Common myeloid progenitor, CD34-positive (primary cell): ENCODE data around the gene ZC3H18.

Experiments
- CTCF ChIA-PET: fragments of 350-600 bp; sonication (Branson Sonifier 250); formaldehyde crosslinking; loops from one replicate; lab custom pipeline; 2021; ENCODE audit warnings: antibody characterized with exemption; lab: Charles Lee
- POLR2A ChIA-PET: fragments of 350-600 bp; sonication (Branson Sonifier 250); formaldehyde crosslinking; loops from one replicate; lab custom pipeline; 2021; ENCODE audit warnings: antibody characterized with exemption; lab: Charles Lee
- DNase-seq, 3 donors: peaks; one replicate each; pipeline versions ENCODE4 v3.0.0 to v3.0.0-alpha.2; 2013
- H3K27ac ChIP-seq, 2 experiments: 1 replicate in 1 of 2; 2 replicates in 1 of 2; pipeline ENCODE4 v1.7.0; 2013; ENCODE audit warnings: inconsistent platforms in 2 of 2, low read length in 2 of 2, mild to moderate bottlenecking in 2 of 2, low read depth in 1 of 2, moderate library complexity in 1 of 2; ENCODE audit not compliant: severe bottlenecking in 2 of 2, insufficient read depth in 1 of 2, poor library complexity in 1 of 2
- H3K27me3 ChIP-seq, 5 experiments: replicated peaks in 2 of 5; 1 replicate in 3 of 5; 2 replicates in 2 of 5; pipeline versions ENCODE4 v1.6.1 to v1.7.0; 2013; ENCODE audit warnings: low read length in 4 of 5, mild to moderate bottlenecking in 2 of 5, moderate library complexity in 2 of 5, inconsistent platforms in 1 of 5; ENCODE audit not compliant: insufficient read depth in 5 of 5, control insufficient read depth in 4 of 5
- H3K36me3 ChIP-seq, 4 experiments: 1 replicate in 2 of 4; 2 replicates in 2 of 4; pipeline versions ENCODE4 v1.6.1 to v1.7.0; 2013; ENCODE audit warnings: low read length in 3 of 4, control low read depth in 1 of 4, mild to moderate bottlenecking in 1 of 4; ENCODE audit not compliant: control insufficient read depth in 4 of 4, insufficient read depth in 4 of 4
- H3K4me1 ChIP-seq, 4 experiments: 1 replicate in 3 of 4; 2 replicates in 1 of 4; pipeline versions ENCODE4 v1.6.1 to v1.7.1; 2013; ENCODE audit warnings: low read length in 3 of 4, mild to moderate bottlenecking in 3 of 4, control low read depth in 1 of 4, inconsistent platforms in 1 of 4, moderate library complexity in 1 of 4; ENCODE audit not compliant: control insufficient read depth in 4 of 4, insufficient read depth in 4 of 4; ENCODE audit errors: control extremely low read depth in 1 of 4
- H3K4me3 ChIP-seq, 7 experiments: 1 replicate in 4 of 7; 2 replicates in 3 of 7; pipeline versions ENCODE4 v1.5.1 to v1.7.0; 2013; ENCODE audit warnings: mild to moderate bottlenecking in 7 of 7, low read length in 6 of 7, moderate library complexity in 6 of 7, inconsistent platforms in 2 of 7, low read depth in 2 of 7, control low read depth in 1 of 7; ENCODE audit not compliant: insufficient read depth in 4 of 7, control insufficient read depth in 1 of 7; ENCODE audit errors: extremely low read depth in 1 of 7
- H3K9me3 ChIP-seq, 5 experiments: 1 replicate in 4 of 5; 2 replicates in 1 of 5; pipeline versions ENCODE4 v1.6.1 to v1.7.1; 2013; ENCODE audit warnings: low read length in 4 of 5, mild to moderate bottlenecking in 2 of 5, inconsistent platforms in 1 of 5, low read depth in 1 of 5, moderate library complexity in 1 of 5; ENCODE audit not compliant: control insufficient read depth in 4 of 5, insufficient read depth in 2 of 5; ENCODE audit errors: control extremely low read depth in 1 of 5
- WGBS: methylation state at CpG from one replicate; pipeline ENCODE4 v1.1.5; 2013; ENCODE audit not compliant: insufficient coverage; 5-methylcytosine and 5-hydroxymethylcytosine counted together

ZC3H18 gene

DNA sequence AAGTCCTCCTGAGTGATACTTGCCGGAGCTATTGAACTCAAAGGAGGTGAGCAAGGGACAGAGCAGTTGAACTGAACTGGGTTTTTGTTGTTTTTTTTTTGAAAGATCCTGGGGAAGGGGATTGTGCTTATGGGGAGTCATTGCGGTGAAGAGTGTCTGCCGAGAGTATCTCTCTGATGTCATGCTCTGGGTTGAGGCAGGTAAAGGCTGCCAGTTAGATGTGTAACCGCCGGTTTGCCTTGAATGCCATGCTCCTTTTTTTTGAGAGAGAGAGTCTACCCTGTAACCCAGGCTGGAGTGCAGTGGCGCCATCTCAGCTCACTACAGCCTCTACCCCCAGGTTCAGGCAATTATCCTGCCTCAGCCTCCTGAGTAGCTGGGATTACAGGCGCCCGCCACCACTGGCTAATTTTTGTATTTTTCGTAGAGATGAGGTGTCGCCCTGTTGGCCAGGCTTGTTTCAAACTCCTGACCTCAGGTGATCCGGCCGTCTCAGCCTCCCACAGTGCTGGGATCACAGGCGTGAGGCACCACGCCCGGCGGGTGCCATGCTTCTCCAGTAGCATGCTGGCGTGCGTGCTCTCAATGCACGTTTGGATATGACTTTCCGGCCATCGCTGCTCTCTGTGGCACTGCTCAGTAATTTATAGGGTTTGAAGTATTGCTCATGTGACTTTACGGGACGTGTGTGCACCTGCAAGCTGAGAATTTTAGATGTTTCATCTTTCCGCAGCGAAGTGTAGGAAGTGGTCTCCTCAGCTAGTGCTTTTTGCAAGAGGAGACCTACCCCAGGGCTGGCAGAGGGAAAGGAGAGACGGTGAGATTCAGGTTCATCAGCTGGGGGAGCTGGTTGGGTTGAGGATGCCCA is 8.5 kb downstream of the ZC3H18 start:
- POLR2A ChIA-PET, result no interaction called here
- no peaks in the 10 kb centered on the region for H3K4me1 ChIP-seq
- WGBS, result 98% methylated on average over 16 of the region's 26 CpGs

DNA sequence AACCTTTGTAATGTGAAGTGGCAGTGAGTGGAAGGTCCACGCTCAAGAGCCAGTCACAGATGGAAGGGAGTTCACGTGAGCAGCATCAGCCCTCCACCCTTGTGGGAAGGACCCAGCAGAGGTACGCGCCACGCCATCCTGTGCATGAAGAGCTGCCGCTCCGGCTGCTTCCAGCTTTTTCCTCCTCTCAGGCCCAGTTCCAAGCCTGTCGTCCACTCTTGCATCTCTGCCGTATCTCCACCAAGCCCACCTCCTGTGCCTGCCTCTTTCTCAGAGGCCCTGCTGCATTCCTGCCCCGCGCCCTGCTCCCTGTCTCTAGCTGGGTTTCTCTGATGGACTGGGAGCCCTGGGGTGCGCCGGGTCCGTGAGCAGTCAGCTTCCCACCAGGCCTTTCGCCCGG is 10.2 kb downstream of the ZC3H18 start:
- H3K4me3 ChIP-seq, result no peak overlapping the region
- H3K4me1 ChIP-seq, result no peaks in the 10 kb centered on the region
- 98% methylated on average over 12 of the region's 16 CpGs for WGBS
- H3K27ac ChIP-seq, result no peak overlapping the region
- DNase-seq, result no peak
- no peaks in the 10 kb centered on the region for H3K9me3 ChIP-seq
- no peaks in the 10 kb centered on the region for H3K27me3 ChIP-seq
- peaks cover 14 to 84% (median 55%) of the 10 kb centered on the region in 4 experiments for H3K36me3 ChIP-seq
- POLR2A ChIA-PET, result no interaction called here
- CTCF ChIA-PET, result no interaction called here

More for the DNA sequence above, 8.5 kb downstream of the ZC3H18 start:
- no peaks in the 10 kb centered on the region for H3K9me3 ChIP-seq
- no peak overlapping the region for H3K4me3 ChIP-seq
- no peak for DNase-seq
- no peak overlapping the region for H3K27ac ChIP-seq
- CTCF ChIA-PET, result no interaction called here
- H3K27me3 ChIP-seq, result no peaks in the 10 kb centered on the region
- peaks cover 15 to 79% (median 57%) of the 10 kb centered on the region in 4 experiments for H3K36me3 ChIP-seq

DNA sequence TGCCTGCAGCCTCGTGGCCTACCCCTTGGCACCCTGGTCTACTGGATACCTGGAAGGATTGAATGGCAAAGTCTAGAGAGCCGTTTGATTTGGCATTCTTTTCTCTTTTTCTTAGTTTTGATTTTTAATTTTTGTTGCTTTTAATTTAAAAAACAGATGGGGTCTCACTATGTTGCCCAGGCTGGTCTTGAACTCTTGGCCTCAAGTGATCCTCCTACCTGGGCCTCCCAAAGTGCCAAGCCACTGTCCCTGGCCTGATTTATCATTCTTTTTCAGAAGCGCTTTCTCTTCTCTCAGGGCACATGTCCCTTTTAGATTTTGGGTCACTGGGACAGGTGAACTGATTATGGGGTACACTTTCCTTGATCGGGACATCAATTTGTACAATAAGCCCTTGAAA is 10.8 kb downstream of the ZC3H18 start:
- H3K27me3 ChIP-seq, result no peaks in the 10 kb centered on the region
- no peak overlapping the region for H3K27ac ChIP-seq
- H3K36me3 ChIP-seq, result peaks cover 13 to 86% (median 58%) of the 10 kb centered on the region in 4 experiments
- H3K4me1 ChIP-seq, result no peaks in the 10 kb centered on the region
- POLR2A ChIA-PET, result no interaction called here
- H3K4me3 ChIP-seq, result no peak overlapping the region
- CTCF ChIA-PET, result no interaction called here
- no peaks in the 10 kb centered on the region for H3K9me3 ChIP-seq
- no peak for DNase-seq
- WGBS, result 94% methylated on average over 2 of the region's 4 CpGs

DNA sequence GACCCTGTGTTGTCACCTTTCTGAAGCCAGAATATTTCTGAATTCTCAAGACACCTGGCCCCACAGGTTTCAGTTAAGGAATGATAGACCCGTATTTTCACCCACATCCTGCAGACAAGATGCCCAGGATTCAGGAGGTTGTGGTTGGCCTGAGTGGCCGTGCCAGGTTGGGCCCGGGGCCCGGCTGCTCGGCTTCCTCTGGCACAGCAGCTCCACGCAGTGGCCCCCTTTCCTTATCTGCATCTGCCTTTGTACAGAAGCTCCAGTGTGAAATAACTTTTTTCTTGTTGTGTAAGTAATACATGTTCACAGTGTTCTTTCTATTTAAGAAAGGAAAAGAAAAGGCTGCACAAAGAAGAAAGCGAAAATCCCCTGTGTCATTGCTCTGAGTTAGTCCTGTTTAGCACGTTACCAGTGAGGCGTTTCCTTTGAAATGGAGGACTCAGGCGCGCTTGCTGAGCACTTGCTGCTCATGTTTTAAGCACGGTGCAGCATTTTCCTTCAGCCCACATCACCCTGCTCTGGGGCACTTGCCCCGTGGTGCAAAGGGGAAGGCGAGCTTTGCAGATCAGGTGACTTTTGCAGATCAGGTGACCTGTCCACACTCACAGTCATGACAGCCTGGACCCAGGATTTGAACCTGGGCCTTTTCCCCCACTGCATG is 12.8 kb downstream of the ZC3H18 start:
- Histone ChIP-seq H3K27ac (no peak overlapping the region), H3K27me3 (no peaks in the 10 kb centered on the region), H3K36me3 (peaks cover 13 to 86% (median 55%) of the 10 kb centered on the region in 4 experiments), H3K4me1 (no peaks in the 10 kb centered on the region), H3K4me3 (no peak overlapping the region), H3K9me3 (no peaks in the 10 kb centered on the region)
- ChIA-PET CTCF (no interaction called here), POLR2A (interaction anchor here (1.3 kb wide), 1 partner anchor 13 kb away, joined by 3 read pairs; the partner anchor contains the start of gene ZC3H18)
- 82% methylated on average over 10 of the region's 14 CpGs for WGBS
- DNase-seq, result no peak

DNA sequence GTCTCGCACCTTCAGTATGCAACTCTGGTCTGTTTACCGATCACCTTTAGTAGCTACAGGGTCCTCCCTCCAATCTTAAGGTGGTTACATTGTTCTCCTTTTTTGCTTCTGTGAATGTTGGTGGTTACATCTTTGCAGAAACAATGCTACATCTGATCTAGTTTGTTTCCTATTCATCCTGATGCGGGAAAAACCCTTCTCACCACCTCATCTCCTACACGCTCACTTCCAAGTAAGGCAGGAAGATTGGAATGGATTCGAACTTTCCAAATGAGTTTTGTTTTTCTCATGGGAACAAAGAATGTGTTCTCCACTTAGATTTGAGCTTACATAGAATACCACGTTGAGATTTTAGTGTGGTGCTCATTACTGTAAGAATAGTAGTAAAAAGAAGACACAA is 14.5 kb downstream of the ZC3H18 start:
- Histone ChIP-seq H3K4me3 (no peak overlapping the region), H3K36me3 (peaks cover 10 to 87% (median 59%) of the 10 kb centered on the region in 4 experiments), H3K4me1 (no peaks in the 10 kb centered on the region), H3K9me3 (no peaks in the 10 kb centered on the region), H3K27ac (no peak overlapping the region), H3K27me3 (no peaks in the 10 kb centered on the region)
- 100% methylated on average over 2 of the region's 6 CpGs for WGBS
- CTCF ChIA-PET, result interaction anchor here (1.3 kb wide), 2 partner anchors 12 to 13 kb away, joined by 3 read pairs; no protein-coding TSS in a partner anchor
- POLR2A ChIA-PET, result no interaction called here
- DNase-seq, result no peak

DNA sequence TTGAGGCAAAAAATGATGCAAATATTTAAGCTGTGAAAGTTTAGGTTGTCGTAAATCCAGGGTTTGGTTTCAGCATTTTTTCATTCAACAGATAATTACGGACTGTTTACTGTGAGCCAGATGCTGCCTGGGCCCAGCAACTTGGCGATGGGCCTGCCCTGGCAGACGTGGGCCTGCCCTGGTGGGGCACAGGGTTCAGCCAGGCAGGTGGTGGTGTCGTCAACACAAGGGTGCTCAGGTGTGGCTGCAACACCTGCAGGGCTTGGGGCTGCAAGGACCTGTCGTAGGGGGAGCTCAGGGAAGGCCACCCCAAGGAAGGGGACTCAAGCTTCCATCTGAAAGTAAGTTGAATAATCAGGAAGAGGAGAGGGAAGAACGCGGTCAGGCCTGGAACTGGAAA is 15.1 kb downstream of the ZC3H18 start:
- no peaks in the 10 kb centered on the region for H3K4me1 ChIP-seq
- ChIA-PET CTCF (interaction anchor here (1.3 kb wide), 2 partner anchors 12 to 14 kb away, joined by 3 read pairs; no protein-coding TSS in a partner anchor), POLR2A (no interaction called here)
- no peak overlapping the region for H3K4me3 ChIP-seq
- WGBS, result 100% methylated on average over 7 of the region's 8 CpGs
- peaks cover 10 to 87% (median 60%) of the 10 kb centered on the region in 4 experiments for H3K36me3 ChIP-seq
- no peak for DNase-seq
- H3K27me3 ChIP-seq, result no peaks in the 10 kb centered on the region
- no peak overlapping the region for H3K27ac ChIP-seq
- H3K9me3 ChIP-seq, result no peaks in the 10 kb centered on the region
